Measurements from ENCODE around the gene UMPS. TPM values are rescaled to one million over a fixed set of nuclear protein-coding genes. Genes with fewer than 3 reads are reported as not detected.

Gene UMPS
- total RNA-seq, 1 experiment from 2014 or later: 45.4 TPM

DNA sequence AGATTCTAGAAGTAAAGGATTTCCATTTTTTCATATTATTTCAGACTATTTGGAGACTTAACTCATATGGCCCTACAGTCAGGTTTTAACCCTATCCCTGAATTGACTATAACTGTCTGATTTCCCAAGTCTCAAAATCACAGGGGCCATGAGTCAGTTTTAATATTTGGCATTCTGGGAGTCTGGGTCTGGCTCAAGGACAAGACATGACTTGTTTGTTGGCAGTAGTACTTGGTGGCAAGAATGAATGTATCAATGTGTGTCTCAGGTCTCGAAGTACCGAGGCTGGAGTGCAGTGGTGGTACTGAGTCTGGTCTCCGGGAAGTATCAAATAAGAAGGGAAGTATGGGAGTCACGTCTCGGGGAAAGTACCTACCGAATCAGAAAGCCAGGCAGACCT, 10.8 kb downstream of the UMPS start:
- H3K27ac Mint-ChIP-seq: no peak overlapping the region
- H3K4me3 Mint-ChIP-seq: no peak overlapping the region
- no peaks in the 10 kb centered on the region for H3K4me1 Mint-ChIP-seq
- no peak for TF ChIP-seq SOX15 (CRISPR knock-in tag; IDR thresholded peaks at IDR 0.05)
- no peak for TF ChIP-seq ZNF416 (CRISPR knock-in tag; IDR thresholded peaks at IDR 0.05)
- no peak for TF ChIP-seq AFF4 (CRISPR knock-in tag; IDR thresholded peaks at IDR 0.05; ENCODE audit: borderline replicate concordance)
- no peak for TF ChIP-seq CREM (CRISPR knock-in tag; IDR thresholded peaks at IDR 0.05)
- TF ChIP-seq ZNF121 (CRISPR knock-in tag; IDR thresholded peaks at IDR 0.05): no peak
- TF ChIP-seq, protein P1, sequence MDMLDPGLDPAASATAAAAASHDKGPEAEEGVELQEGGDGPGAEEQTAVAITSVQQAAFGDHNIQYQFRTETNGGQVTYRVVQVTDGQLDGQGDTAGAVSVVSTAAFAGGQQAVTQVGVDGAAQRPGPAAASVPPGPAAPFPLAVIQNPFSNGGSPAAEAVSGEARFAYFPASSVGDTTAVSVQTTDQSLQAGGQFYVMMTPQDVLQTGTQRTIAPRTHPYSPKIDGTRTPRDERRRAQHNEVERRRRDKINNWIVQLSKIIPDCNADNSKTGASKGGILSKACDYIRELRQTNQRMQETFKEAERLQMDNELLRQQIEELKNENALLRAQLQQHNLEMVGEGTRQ (CRISPR knock-in tag; IDR thresholded peaks at IDR 0.05): no peak
- no peak for TF ChIP-seq RORB (CRISPR knock-in tag; IDR thresholded peaks at IDR 0.05)
- no peak for TF ChIP-seq GABPB1 (CRISPR knock-in tag; IDR thresholded peaks at IDR 0.05)
- peaks cover 69% of the 10 kb centered on the region for H3K36me3 Mint-ChIP-seq
- H3K9me3 Mint-ChIP-seq: no peaks in the 10 kb centered on the region
- ATAC-seq: no peak
- H3K27me3 Mint-ChIP-seq (ENCODE audit: low read depth): no peaks in the 10 kb centered on the region
- ChIA-PET CTCF (no interaction called here), POLR2A (no interaction called here)
- DNase-seq (ENCODE audit: low spot score): no peak

GRCh38 chr3:124745756-124746155, 15.5 kb downstream of the UMPS start:
- POLR2A ChIA-PET: no interaction called here
- Mint-ChIP-seq H3K36me3 (peaks cover 42% of the 10 kb centered on the region), H3K27ac (no peak overlapping the region)

More at GRCh38 chr3:124745756-124746155, 15.5 kb downstream of the UMPS start:
- H3K27me3 Mint-ChIP-seq (ENCODE audit: low read depth): no peaks in the 10 kb centered on the region
- TF ChIP-seq, protein P2, sequence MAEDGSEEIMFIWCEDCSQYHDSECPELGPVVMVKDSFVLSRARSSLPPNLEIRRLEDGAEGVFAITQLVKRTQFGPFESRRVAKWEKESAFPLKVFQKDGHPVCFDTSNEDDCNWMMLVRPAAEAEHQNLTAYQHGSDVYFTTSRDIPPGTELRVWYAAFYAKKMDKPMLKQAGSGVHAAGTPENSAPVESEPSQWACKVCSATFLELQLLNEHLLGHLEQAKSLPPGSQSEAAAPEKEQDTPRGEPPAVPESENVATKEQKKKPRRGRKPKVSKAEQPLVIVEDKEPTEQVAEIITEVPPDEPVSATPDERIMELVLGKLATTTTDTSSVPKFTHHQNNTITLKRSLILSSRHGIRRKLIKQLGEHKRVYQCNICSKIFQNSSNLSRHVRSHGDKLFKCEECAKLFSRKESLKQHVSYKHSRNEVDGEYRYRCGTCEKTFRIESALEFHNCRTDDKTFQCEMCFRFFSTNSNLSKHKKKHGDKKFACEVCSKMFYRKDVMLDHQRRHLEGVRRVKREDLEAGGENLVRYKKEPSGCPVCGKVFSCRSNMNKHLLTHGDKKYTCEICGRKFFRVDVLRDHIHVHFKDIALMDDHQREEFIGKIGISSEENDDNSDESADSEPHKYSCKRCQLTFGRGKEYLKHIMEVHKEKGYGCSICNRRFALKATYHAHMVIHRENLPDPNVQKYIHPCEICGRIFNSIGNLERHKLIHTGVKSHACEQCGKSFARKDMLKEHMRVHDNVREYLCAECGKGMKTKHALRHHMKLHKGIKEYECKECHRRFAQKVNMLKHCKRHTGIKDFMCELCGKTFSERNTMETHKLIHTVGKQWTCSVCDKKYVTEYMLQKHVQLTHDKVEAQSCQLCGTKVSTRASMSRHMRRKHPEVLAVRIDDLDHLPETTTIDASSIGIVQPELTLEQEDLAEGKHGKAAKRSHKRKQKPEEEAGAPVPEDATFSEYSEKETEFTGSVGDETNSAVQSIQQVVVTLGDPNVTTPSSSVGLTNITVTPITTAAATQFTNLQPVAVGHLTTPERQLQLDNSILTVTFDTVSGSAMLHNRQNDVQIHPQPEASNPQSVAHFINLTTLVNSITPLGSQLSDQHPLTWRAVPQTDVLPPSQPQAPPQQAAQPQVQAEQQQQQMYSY (CRISPR knock-in tag; IDR thresholded peaks at IDR 0.05): no peak
- no peak for TF ChIP-seq ZNF219 (CRISPR knock-in tag; IDR thresholded peaks at IDR 0.05; ENCODE audit: borderline replicate concordance)
- TF ChIP-seq, protein P3, sequence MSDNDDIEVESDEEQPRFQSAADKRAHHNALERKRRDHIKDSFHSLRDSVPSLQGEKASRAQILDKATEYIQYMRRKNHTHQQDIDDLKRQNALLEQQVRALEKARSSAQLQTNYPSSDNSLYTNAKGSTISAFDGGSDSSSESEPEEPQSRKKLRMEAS (CRISPR knock-in tag; IDR thresholded peaks at IDR 0.05): no peak
- TF ChIP-seq ZBTB43 (CRISPR knock-in tag; IDR thresholded peaks at IDR 0.05): no peak
- TF ChIP-seq SMAD4 (CRISPR knock-in tag; IDR thresholded peaks at IDR 0.05): no peak
- TF ChIP-seq NR2C2 (CRISPR knock-in tag; IDR thresholded peaks at IDR 0.05): no peak
- H3K9me3 Mint-ChIP-seq: no peaks in the 10 kb centered on the region
- CTCF ChIA-PET: no interaction called here
- DNase-seq (ENCODE audit: low spot score) (no peak), ATAC-seq (no peak)
- H3K4me1 Mint-ChIP-seq: peaks cover 6% of the 10 kb centered on the region; the same call in 1 of the 2 replicates
- no peak overlapping the region for H3K4me3 Mint-ChIP-seq

All from WTC11 (cell line).